ENCODE results near the gene GNPAT. TPM values are rescaled to one million over a fixed set of nuclear protein-coding genes. Genes with fewer than 3 reads are reported as not detected.

Gene GNPAT
- total RNA-seq, 4 donors from 2014 or later, result 31.0 to 61.9 (median 45.6) TPM

DNA sequence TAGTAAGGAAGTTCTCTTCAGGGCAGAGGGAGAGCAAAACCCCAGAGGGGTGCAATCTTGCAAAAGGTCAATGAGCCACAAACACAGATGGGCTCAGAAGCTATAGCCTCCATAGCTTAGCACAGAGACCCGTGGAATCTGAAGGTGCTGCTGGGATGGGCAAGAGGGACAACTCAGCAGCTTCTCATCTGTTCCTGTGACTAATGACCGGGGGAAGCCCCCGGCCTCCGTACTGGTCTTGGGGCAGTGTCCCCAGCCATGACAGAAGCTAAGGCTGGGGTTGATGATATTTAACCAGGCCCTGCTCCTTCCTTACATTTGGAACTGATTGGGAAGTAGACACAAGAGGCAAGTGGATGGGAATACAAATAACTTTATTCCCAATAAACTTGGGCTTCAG is 77.6 kb downstream of the GNPAT start:
- Histone ChIP-seq H3K27ac (no peak overlapping the region), H3K36me3 (no peaks in the 10 kb centered on the region), H3K4me1 (no peaks in the 10 kb centered on the region), H3K4me3 (no peak overlapping the region), H3K27me3 (no peaks in the 10 kb centered on the region), H3K9me3 (no peaks in the 10 kb centered on the region)
- DNase-seq, result no peak
- TF ChIP-seq, protein P1, sequence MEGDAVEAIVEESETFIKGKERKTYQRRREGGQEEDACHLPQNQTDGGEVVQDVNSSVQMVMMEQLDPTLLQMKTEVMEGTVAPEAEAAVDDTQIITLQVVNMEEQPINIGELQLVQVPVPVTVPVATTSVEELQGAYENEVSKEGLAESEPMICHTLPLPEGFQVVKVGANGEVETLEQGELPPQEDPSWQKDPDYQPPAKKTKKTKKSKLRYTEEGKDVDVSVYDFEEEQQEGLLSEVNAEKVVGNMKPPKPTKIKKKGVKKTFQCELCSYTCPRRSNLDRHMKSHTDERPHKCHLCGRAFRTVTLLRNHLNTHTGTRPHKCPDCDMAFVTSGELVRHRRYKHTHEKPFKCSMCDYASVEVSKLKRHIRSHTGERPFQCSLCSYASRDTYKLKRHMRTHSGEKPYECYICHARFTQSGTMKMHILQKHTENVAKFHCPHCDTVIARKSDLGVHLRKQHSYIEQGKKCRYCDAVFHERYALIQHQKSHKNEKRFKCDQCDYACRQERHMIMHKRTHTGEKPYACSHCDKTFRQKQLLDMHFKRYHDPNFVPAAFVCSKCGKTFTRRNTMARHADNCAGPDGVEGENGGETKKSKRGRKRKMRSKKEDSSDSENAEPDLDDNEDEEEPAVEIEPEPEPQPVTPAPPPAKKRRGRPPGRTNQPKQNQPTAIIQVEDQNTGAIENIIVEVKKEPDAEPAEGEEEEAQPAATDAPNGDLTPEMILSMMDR (IDR thresholded peaks at IDR 0.05), result no peak
- TF ChIP-seq POLR2A (IDR thresholded peaks at IDR 0.05), result no peak

DNA sequence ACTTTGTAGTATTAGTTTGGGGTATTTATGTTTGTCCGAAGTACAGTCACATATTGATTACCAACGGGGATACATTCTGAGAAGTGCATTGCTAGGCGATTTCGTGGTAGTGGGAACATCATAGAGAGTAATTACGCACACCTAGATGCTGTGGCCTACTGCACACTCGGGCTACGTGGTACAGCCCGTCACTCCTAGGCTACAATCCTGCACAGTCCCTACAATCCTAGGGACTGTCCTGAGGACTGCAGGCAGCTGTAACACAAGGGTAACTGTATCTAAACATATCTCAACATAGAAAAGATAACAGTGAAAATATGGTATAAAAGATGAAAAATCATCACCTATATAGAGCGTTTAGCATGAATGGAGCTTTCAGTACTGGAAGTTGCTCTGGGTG is 78.1 kb downstream of the GNPAT start:
- H3K9me3 ChIP-seq, result no peaks in the 10 kb centered on the region
- H3K27ac ChIP-seq, result no peak overlapping the region
- H3K4me1 ChIP-seq, result no peaks in the 10 kb centered on the region
- TF ChIP-seq, protein P1 (IDR thresholded peaks at IDR 0.05), result no peak
- TF ChIP-seq POLR2A (IDR thresholded peaks at IDR 0.05), result no peak
- no peak overlapping the region for H3K4me3 ChIP-seq
- no peaks in the 10 kb centered on the region for H3K36me3 ChIP-seq
- H3K27me3 ChIP-seq, result no peaks in the 10 kb centered on the region
- no peak for DNase-seq

DNA sequence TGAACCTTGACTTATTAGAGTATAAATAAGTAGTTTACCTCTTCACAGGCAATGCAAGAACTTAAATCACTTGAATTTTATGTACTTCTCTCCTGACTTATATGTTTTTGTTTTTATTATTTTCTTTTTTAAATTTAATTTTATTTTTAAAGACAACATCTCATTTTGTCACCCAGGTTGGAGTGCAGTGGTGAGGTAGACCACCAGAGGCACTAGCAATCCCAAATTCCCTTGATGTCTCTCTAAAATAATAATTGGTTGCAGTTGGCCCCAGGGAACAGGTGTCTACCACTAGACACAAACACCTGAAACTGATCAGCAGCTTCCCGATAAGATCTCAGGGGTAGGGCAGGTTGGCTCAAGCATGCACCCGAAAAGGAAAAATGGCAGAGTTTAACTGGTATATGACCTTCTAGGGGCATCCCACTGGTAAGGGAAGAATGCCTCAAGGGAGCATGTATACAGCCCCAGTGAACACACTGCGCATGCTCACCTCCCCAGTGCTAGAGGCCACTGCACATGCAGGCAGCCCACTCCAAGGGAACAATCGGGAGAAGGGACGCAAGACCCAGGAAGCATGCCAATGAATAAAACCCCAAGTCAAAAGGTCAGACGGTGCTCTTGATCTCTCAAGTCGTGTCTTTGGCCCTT is 82.0 kb downstream of the GNPAT start:
- no peaks in the 10 kb centered on the region for H3K36me3 ChIP-seq
- H3K27ac ChIP-seq, result no peak overlapping the region
- no peaks in the 10 kb centered on the region for H3K9me3 ChIP-seq
- no peak for DNase-seq
- H3K4me1 ChIP-seq, result no peaks in the 10 kb centered on the region
- H3K27me3 ChIP-seq, result no peaks in the 10 kb centered on the region
- TF ChIP-seq, protein P1 (IDR thresholded peaks at IDR 0.05), result no peak
- no peak for TF ChIP-seq POLR2A (IDR thresholded peaks at IDR 0.05)
- no peak overlapping the region for H3K4me3 ChIP-seq

DNA sequence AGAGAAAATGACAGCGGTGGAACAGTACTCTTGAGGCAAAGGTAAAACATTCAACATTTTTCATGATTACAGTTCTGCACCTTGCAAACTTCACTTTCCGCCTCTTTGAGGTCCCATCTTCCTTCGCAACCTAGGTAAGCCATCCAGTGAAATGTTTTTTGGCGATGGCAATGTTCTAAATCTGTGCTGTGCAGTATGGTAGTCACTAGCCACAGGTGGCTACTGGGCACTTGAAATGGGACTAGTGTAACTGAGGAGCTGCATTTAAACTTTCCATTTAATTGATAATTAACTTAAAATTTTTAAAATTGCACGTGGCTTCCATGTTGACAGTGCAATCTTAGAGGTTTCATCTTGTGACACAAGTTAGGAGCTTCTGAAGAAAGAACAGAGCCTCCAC is 83.6 kb downstream of the GNPAT start:
- TF ChIP-seq POLR2A (IDR thresholded peaks at IDR 0.05), result no peak
- TF ChIP-seq, protein P1 (IDR thresholded peaks at IDR 0.05), result no peak
- Histone ChIP-seq H3K27ac (no peak overlapping the region), H3K27me3 (no peaks in the 10 kb centered on the region), H3K4me3 (no peak overlapping the region), H3K9me3 (no peaks in the 10 kb centered on the region), H3K4me1 (no peaks in the 10 kb centered on the region), H3K36me3 (no peaks in the 10 kb centered on the region)
- DNase-seq, result no peak

DNA sequence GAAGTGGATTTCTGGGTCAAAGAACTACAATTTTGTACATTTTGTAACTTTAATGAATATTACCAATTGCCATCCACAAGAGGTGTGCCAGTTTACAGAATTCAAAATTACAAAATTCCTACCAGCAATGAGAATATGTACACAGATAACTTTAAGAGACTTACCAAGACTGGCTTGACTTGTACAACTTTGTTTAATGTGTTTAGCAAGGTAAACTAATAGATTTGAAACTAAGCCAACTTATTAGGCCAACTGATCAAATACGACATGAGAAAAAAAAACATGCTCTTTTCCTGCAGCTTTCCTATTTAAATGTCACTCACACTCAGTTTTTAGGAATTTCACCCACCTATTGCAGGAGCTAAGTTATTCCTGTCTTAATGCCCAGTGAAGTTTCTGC is 85.2 kb downstream of the GNPAT start:
- no peak overlapping the region for H3K27ac ChIP-seq
- TF ChIP-seq, protein P1 (IDR thresholded peaks at IDR 0.05), result no peak
- no peak for TF ChIP-seq POLR2A (IDR thresholded peaks at IDR 0.05)

More for the DNA sequence above, 85.2 kb downstream of the GNPAT start:
- no peak overlapping the region for H3K4me3 ChIP-seq
- H3K36me3 ChIP-seq, result no peaks in the 10 kb centered on the region
- no peaks in the 10 kb centered on the region for H3K27me3 ChIP-seq
- no peaks in the 10 kb centered on the region for H3K9me3 ChIP-seq
- no peaks in the 10 kb centered on the region for H3K4me1 ChIP-seq
- no peak for DNase-seq

Small RNAs within 50 kb of the gene (small RNA-seq; reads per million reads assigned to genes)
- gene RNA5SP80, result 0 reads per million in 2 donors

Other genes with a start within 250 kb of the GNPAT start
- gene FAM89A, start 201.0 kb upstream of the GNPAT start, total RNA-seq, result 1 to 10 TPM in 2 of 4 donors, under 1 TPM in 1, not detected in 1; 0.94 to 3.0 (median 1.6) TPM
- under 1 TPM in 1 of 4 donors, not detected in 3; 0.13 TPM for gene TRIM67, start 79.2 kb upstream of the GNPAT start, total RNA-seq
- 10 to 100 TPM; 14.0 to 19.4 (median 17.4) TPM for gene EXOC8, start 96.6 kb downstream of the GNPAT start, total RNA-seq
- gene SPRTN, start 97.1 kb downstream of the GNPAT start, total RNA-seq, result 10 to 100 TPM; 18.6 to 27.5 (median 22.7) TPM
- 10 to 100 TPM; 34.7 to 53.1 (median 39.8) TPM for gene EGLN1, start 181.1 kb downstream of the GNPAT start, total RNA-seq

All from Peyer's patch (tissue), 4 donors.